Mucosa of descending colon (tissue), 3 donors: ENCODE data around the gene ADGRF3. TPM values are rescaled to one million over a fixed set of nuclear protein-coding genes. Genes with fewer than 3 reads are reported as not detected.

Experiments used
- ATAC-seq: fragments of 200-7000 bp; cut with Tn5 transposase; one replicate; pipeline ENCODE4 v1.9.1; 2020; ENCODE audit warnings: mild to moderate bottlenecking, moderate library complexity
- DNase-seq, 3 donors: peaks; one replicate each; pipeline ENCODE4 v3.0.0-alpha.2; 2020
- H3K36me3 ChIP-seq: fragments of 200-600 bp; one replicate; pipeline ENCODE4 v1.8.0; 2021; ENCODE audit warnings: low read depth, mild to moderate bottlenecking
- H3K4me1 ChIP-seq: fragments of 200-600 bp; one replicate; pipeline ENCODE4 v1.8.0; 2021; ENCODE audit warnings: low read depth, mild to moderate bottlenecking
- H3K4me3 ChIP-seq: fragments of 200-600 bp; one replicate; pipeline ENCODE4 v1.8.0; 2021; ENCODE audit warnings: mild to moderate bottlenecking
- H3K9me3 ChIP-seq: fragments of 200-600 bp; one replicate; pipeline ENCODE4 v1.8.0; 2021; ENCODE audit warnings: mild to moderate bottlenecking
- CTCF ChIP-seq: fragments of 200-600 bp; IDR thresholded peaks from one replicate; pipeline ENCODE4 v1.8.0; 2022; ENCODE audit warnings: antibody characterized with exemption, mild to moderate bottlenecking
- intact Hi-C, 2 donors: fragments of 100-400 bp; cut with DNase I in 1 of 2; cut with micrococcal nuclease in 1 of 2; formaldehyde crosslinking; loops; one replicate each; pipeline versions ENCODE4 v1.11.0 to v1.11.1; 2022; cut with DNase I, micrococcal nuclease
- total RNA-seq, 3 donors: library from RNA; stranded (reverse); fragmentation: NEBNext Ultra II Directional in 2 of 3; extraction: Animal tissue kit (Norgen Biotek cat#: 25700) in 2 of 3; gene quantifications; one replicate each; pipeline versions ENCODE4 v1.2.1 to v1.2.4, GENCODE V29; 2021 to 2023
- donor health status: DM: no; HTN: no; CAD: no; lungs with moderate emphysema.
- donor health status: DM: no; HTN: no; CAD: no.
- donor health status: DM: no; HTN: yes; CAD: no.

ADGRF3 gene
- total RNA-seq, 3 donors from 2014 or later = 0.13 to 0.77 (median 0.32) TPM

- H3K4me1 ChIP-seq = no peaks in the 10 kb centered on the region
- intact Hi-C loops = no loop called here
- ATAC-seq = no peak
- H3K9me3 ChIP-seq = no peaks in the 10 kb centered on the region
- H3K36me3 ChIP-seq = no peaks in the 10 kb centered on the region
- H3K4me3 ChIP-seq = no peak overlapping the region
- TF ChIP-seq CTCF = no peak
- DNase-seq = no peak
Observed at GRCh38 chr2:26317377-26318105, 29.0 kb downstream of the ADGRF3 start.

GRCh38 chr2:26316845-26317244, 29.7 kb downstream of the ADGRF3 start:
- no peak for ATAC-seq
- Histone ChIP-seq H3K36me3 (no peaks in the 10 kb centered on the region), H3K9me3 (no peaks in the 10 kb centered on the region), H3K4me1 (no peaks in the 10 kb centered on the region), H3K4me3 (no peak overlapping the region)
- no peak for DNase-seq
- no peak for TF ChIP-seq CTCF
- intact Hi-C loops = no loop called here

- intact Hi-C loops = no loop called here
- ATAC-seq (no peak), DNase-seq (no peak)
- Histone ChIP-seq H3K9me3 (no peaks in the 10 kb centered on the region), H3K36me3 (no peaks in the 10 kb centered on the region), H3K4me1 (no peaks in the 10 kb centered on the region), H3K4me3 (no peak overlapping the region)
- no peak for TF ChIP-seq CTCF
Observed at GRCh38 chr2:26316041-26316440, 30.5 kb downstream of the ADGRF3 start.

- Histone ChIP-seq H3K4me1 (no peaks in the 10 kb centered on the region), H3K4me3 (no peak overlapping the region), H3K36me3 (no peaks in the 10 kb centered on the region), H3K9me3 (no peaks in the 10 kb centered on the region)
- ATAC-seq = no peak
- intact Hi-C loops = no loop called here
- TF ChIP-seq CTCF = no peak
- no peak for DNase-seq
Observed at GRCh38 chr2:26314243-26314642, 32.3 kb downstream of the ADGRF3 start.

- no peak for TF ChIP-seq CTCF
- Histone ChIP-seq H3K9me3 (no peaks in the 10 kb centered on the region), H3K4me3 (no peak overlapping the region), H3K4me1 (no peaks in the 10 kb centered on the region), H3K36me3 (no peaks in the 10 kb centered on the region)
- no peak for DNase-seq
- intact Hi-C loops = no loop called here
- no peak for ATAC-seq
Observed at GRCh38 chr2:26313446-26313845, 33.1 kb downstream of the ADGRF3 start.

- H3K36me3 ChIP-seq = no peaks in the 10 kb centered on the region
- DNase-seq = no peak
- TF ChIP-seq CTCF = no peak
- H3K4me1 ChIP-seq = no peaks in the 10 kb centered on the region
- intact Hi-C loops = no loop called here
- no peaks in the 10 kb centered on the region for H3K9me3 ChIP-seq
- no peak overlapping the region for H3K4me3 ChIP-seq
- ATAC-seq = no peak
Observed at GRCh38 chr2:26312471-26312870, 34.1 kb downstream of the ADGRF3 start.
